ENCODE data around the gene FAM53B.

- no peak for TF ChIP-seq CTCF (IDR thresholded peaks at IDR 0.05)
- TF ChIP-seq EP300 (IDR thresholded peaks at IDR 0.05): no peak
These were observed 40.3 kb downstream of the FAM53B start for GRCh38 chr10:124703778-124704427.
